HepG2 (cell line): Measurements from ENCODE around the gene SGSH. TPM values are rescaled to one million over a fixed set of nuclear protein-coding genes. Genes with fewer than 3 reads are reported as not detected.
A peak's percentile ranks its signal among the peaks of the same experiment; 100 is the strongest.

Experiments
- DNMT1 ChIP-seq: sonication (generic); formaldehyde crosslinking; IDR thresholded peaks from 2 replicates; pipeline ENCODE4 v1.5.1; 2020; ENCODE audit warnings: mild to moderate bottlenecking, missing genetic modification reagents
- ETV5 ChIP-seq: IDR thresholded peaks from 2 replicates; pipeline ENCODE4 v1.6.1; 2018; ENCODE audit warnings: missing biosample characterization, missing genetic modification reagents, inconsistent platforms, borderline replicate concordance
- GPBP1L1 ChIP-seq: sonication (generic); formaldehyde crosslinking; IDR thresholded peaks from 2 replicates; pipeline ENCODE4 v1.5.0; 2020; ENCODE audit warnings: mild to moderate bottlenecking, missing genetic modification reagents
- GPN1 ChIP-seq: sonication (generic); formaldehyde crosslinking; IDR thresholded peaks from 2 replicates; pipeline ENCODE4 v1.5.1; 2020; ENCODE audit warnings: missing genetic modification reagents, borderline replicate concordance
- HDAC1 ChIP-seq: sonication (generic); formaldehyde crosslinking; IDR thresholded peaks from 2 replicates; pipeline ENCODE4 v1.5.1; 2020; ENCODE audit warnings: mild to moderate bottlenecking, missing genetic modification reagents
- ISX ChIP-seq: sonication (generic); formaldehyde crosslinking; conservative IDR thresholded peaks from 2 replicates; pipeline ENCODE4 v1.5.0; 2020; ENCODE audit warnings: missing genetic modification reagents
- NBN ChIP-seq: fragments of 450-650 bp; conservative IDR thresholded peaks from 2 replicates; pipeline ENCODE4 v1.6.1; 2017
- NR2F6 ChIP-seq, 2 experiments: IDR thresholded peaks; 2 replicates each; pipeline ENCODE4 v1.6.1; 2016; ENCODE audit warnings: antibody characterized with exemption in 1 of 2, mild to moderate bottlenecking in 1 of 2
- TSC22D2 ChIP-seq: sonication (generic); formaldehyde crosslinking; IDR thresholded peaks from 2 replicates; pipeline ENCODE4 v1.5.1; 2020; ENCODE audit warnings: missing genetic modification reagents, mild to moderate bottlenecking, borderline replicate concordance
- ZNF251 ChIP-seq: sonication (generic); formaldehyde crosslinking; IDR thresholded peaks from 2 replicates; pipeline ENCODE4 v1.9.0; 2021; ENCODE audit warnings: mild to moderate bottlenecking, missing genetic modification reagents
- ZNF280D ChIP-seq: sonication (generic); formaldehyde crosslinking; IDR thresholded peaks from 2 replicates; pipeline ENCODE4 v1.5.1; 2020; ENCODE audit warnings: mild to moderate bottlenecking, missing genetic modification reagents
- ZNF484 ChIP-seq: sonication (generic); formaldehyde crosslinking; IDR thresholded peaks from 2 replicates; pipeline ENCODE4 v1.5.1; 2020; ENCODE audit warnings: mild to moderate bottlenecking, low read depth, missing genetic modification reagents, borderline replicate concordance
- ZNF557 ChIP-seq: sonication (generic); formaldehyde crosslinking; IDR thresholded peaks from 2 replicates; pipeline ENCODE4 v1.4.0; 2020; ENCODE audit warnings: missing genetic modification reagents
- ZNF713 ChIP-seq: sonication (generic); formaldehyde crosslinking; IDR thresholded peaks from 2 replicates; pipeline ENCODE4 v1.4.0; 2020; ENCODE audit warnings: mild to moderate bottlenecking, missing genetic modification reagents
- ZNF720 ChIP-seq: sonication (generic); formaldehyde crosslinking; IDR thresholded peaks from 2 replicates; pipeline ENCODE4 v1.4.0; 2020; ENCODE audit warnings: missing genetic modification reagents
- ZNF737 ChIP-seq: sonication (generic); formaldehyde crosslinking; IDR thresholded peaks from 2 replicates; pipeline ENCODE4 v1.5.0; 2020; ENCODE audit warnings: missing genetic modification reagents, mild to moderate bottlenecking, borderline replicate concordance
- polyA plus RNA-seq, 8 experiments: library from polyadenylated mRNA; depleted of rRNA in 3 of 8; stranded (reverse) in 7 of 8; unstranded in 1 of 8; fragments of >200 nt; fragmentation: Illumina TruSeq in 4 of 8; extraction: Trizol in 4 of 8; gene quantifications; 2 replicates each; pipeline versions ENCODE4 v1.2.1 to v1.2.3, GENCODE V29; 2011 to 2016; ENCODE audit warnings: low read depth in 4 of 8, missing spikeins in 1 of 8, mixed read lengths in 1 of 8; ENCODE audit not compliant: insufficient read depth in 1 of 8
- total RNA-seq, 5 experiments: library from RNA; depleted of rRNA; stranded (reverse); fragments of >200 nt; fragmentation: Illumina TruSeq; extraction: Trizol; gene quantifications; 2 replicates each; pipeline ENCODE4 v1.2.3, GENCODE V29; 2016; ENCODE audit warnings: low read depth in 1 of 5
- TF ChIP-seq, protein P1 (sequence below): sonication (generic); formaldehyde crosslinking; IDR thresholded peaks from 2 replicates; pipeline ENCODE4 v1.8.0; 2022; ENCODE audit warnings: missing genetic modification reagents, mild to moderate bottlenecking, inconsistent platforms, borderline replicate concordance
- TF ChIP-seq, protein P2 (sequence below): IDR thresholded peaks from 2 replicates; pipeline ENCODE4 v1.6.1; 2016; ENCODE audit warnings: low read depth, control low read depth
- TF ChIP-seq, protein P3 (sequence below): sonication (generic); formaldehyde crosslinking; IDR thresholded peaks from 2 replicates; pipeline ENCODE4 v1.8.1; 2022; ENCODE audit warnings: mild to moderate bottlenecking, missing genetic modification reagents
- TF ChIP-seq, protein P4 (sequence below): IDR thresholded peaks from 2 replicates; pipeline ENCODE4 v1.6.1; 2012; ENCODE audit warnings: inconsistent platforms
- TF ChIP-seq, protein P5 (sequence below): sonication (generic); formaldehyde crosslinking; IDR thresholded peaks from 2 replicates; pipeline ENCODE4 v1.4.0; 2020; ENCODE audit warnings: mild to moderate bottlenecking, missing genetic modification reagents

Gene SGSH
- total and polyA plus RNA-seq, 2 of the 13 experiments (the other 11 are each of a cell fraction or from before 2014, with no cell fraction given) = 12.2 to 17.6 TPM

DNA sequence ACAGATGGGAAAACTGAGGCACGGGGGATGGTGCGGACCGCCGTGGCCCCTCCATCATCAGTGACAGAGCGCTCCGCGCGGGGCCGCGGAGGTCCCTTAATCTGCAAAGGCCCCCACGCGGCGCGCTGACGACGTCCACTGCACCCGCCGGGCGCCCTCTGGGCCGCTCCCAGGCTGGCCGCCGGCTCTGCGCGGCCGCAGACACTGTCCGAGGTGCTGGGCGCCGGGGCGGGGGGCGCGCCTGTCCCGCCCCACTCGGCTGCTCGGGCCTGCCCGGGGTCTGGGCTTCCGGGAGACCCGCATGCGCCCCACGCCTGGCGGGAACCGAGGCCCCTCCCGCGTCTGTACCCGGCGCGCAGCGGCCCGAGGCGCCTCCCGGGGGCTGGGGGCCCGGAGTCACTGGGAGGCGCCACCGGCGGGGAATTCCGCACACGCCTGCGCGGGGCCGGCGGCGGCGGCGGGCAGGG, 40.0 kb upstream of the SGSH start (continued):
- TF ChIP-seq, protein P1, sequence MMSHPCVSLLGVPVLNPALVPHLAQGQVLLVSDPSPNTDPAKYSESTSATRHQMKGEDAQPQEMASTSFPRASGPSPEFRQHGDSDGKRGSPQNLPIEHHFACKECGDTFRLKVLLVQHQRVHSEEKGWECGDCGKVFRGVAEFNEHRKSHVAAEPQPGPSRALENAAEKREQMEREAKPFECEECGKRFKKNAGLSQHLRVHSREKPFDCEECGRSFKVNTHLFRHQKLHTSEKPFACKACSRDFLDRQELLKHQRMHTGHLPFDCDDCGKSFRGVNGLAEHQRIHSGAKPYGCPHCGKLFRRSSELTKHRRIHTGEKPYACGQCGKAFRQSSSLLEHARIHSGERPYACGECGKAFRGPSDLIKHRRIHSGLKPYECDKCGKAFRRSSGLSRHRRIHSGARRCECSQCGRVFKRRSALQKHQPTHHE = no peak
- TF ChIP-seq, protein P2, sequence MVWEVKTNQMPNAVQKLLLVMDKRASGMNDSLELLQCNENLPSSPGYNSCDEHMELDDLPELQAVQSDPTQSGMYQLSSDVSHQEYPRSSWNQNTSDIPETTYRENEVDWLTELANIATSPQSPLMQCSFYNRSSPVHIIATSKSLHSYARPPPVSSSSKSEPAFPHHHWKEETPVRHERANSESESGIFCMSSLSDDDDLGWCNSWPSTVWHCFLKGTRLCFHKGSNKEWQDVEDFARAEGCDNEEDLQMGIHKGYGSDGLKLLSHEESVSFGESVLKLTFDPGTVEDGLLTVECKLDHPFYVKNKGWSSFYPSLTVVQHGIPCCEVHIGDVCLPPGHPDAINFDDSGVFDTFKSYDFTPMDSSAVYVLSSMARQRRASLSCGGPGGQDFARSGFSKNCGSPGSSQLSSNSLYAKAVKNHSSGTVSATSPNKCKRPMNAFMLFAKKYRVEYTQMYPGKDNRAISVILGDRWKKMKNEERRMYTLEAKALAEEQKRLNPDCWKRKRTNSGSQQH = no peak
- TF ChIP-seq NBN = no peak
- no peak for TF ChIP-seq ZNF251 (CRISPR knock-in tag)
- no peak for TF ChIP-seq ZNF737 (CRISPR knock-in tag)
- no peak for TF ChIP-seq GPBP1L1 (CRISPR knock-in tag)
- TF ChIP-seq ZNF713 = no peak
- no peak for TF ChIP-seq GPN1
- no peak for TF ChIP-seq DNMT1 (CRISPR knock-in tag)
- no peak for TF ChIP-seq ETV5
- TF ChIP-seq ZNF720 (CRISPR knock-in tag) = no peak
- no peak for TF ChIP-seq ISX (CRISPR knock-in tag)
- no peak for TF ChIP-seq ZNF484
- TF ChIP-seq ZNF280D (CRISPR knock-in tag) = no peak
- TF ChIP-seq ZNF557 (CRISPR knock-in tag) = no peak; the same call in 1 of the 2 replicates
- no peak for TF ChIP-seq NR2F6 (IDR thresholded peaks at IDR 0.05)
- TF ChIP-seq NR2F6 (CRISPR knock-in tag; IDR thresholded peaks at IDR 0.05) = no peak
- TF ChIP-seq, protein P3, sequence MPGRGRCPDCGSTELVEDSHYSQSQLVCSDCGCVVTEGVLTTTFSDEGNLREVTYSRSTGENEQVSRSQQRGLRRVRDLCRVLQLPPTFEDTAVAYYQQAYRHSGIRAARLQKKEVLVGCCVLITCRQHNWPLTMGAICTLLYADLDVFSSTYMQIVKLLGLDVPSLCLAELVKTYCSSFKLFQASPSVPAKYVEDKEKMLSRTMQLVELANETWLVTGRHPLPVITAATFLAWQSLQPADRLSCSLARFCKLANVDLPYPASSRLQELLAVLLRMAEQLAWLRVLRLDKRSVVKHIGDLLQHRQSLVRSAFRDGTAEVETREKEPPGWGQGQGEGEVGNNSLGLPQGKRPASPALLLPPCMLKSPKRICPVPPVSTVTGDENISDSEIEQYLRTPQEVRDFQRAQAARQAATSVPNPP (CRISPR knock-in tag) = 0 out of 2 replicates have a peak, but pooled peaks have one; percentile 72
- TF ChIP-seq HDAC1 (CRISPR knock-in tag) = peak; percentile 62
- TF ChIP-seq, protein P4, sequence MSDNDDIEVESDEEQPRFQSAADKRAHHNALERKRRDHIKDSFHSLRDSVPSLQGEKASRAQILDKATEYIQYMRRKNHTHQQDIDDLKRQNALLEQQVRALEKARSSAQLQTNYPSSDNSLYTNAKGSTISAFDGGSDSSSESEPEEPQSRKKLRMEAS = peak; percentile 77
- TF ChIP-seq, protein P5, sequence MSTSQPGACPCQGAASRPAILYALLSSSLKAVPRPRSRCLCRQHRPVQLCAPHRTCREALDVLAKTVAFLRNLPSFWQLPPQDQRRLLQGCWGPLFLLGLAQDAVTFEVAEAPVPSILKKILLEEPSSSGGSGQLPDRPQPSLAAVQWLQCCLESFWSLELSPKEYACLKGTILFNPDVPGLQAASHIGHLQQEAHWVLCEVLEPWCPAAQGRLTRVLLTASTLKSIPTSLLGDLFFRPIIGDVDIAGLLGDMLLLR (CRISPR knock-in tag) = peak; percentile 75; the same call in 1 of the 2 replicates
- no peak; the same call in 1 of the 2 replicates for TF ChIP-seq TSC22D2
